GM18951 (cell line): ENCODE measurements around the gene PGS1.

Experiments
- POLR2A ChIP-seq: IDR thresholded peaks from 4 replicates; pipeline ENCODE4 v1.6.1; 2011; ENCODE audit warnings: mild to moderate bottlenecking; ENCODE audit not compliant: insufficient read length, insufficient read depth; ENCODE audit errors: extremely low read depth
- in situ Hi-C: fragments of 300-500 bp; cut with MboI; formaldehyde crosslinking; loops from one replicate; pipeline ENCODE4 v1.12.0; 2022; ENCODE audit warnings: low sequenced_read_pairs, mixed read lengths, inconsistent platforms; ENCODE audit not compliant: unreplicated experiment

The PGS1 gene

GRCh38 chr17:78442648-78443218, 64.3 kb downstream of the PGS1 start:
- no peak for TF ChIP-seq POLR2A
- in situ Hi-C loops: no loop called here

GRCh38 chr17:78444392-78444791, 65.9 kb downstream of the PGS1 start:
- no peak for TF ChIP-seq POLR2A
- in situ Hi-C loops: no loop called here

GRCh38 chr17:78446833-78447232, 68.4 kb downstream of the PGS1 start:
- in situ Hi-C loops: no loop called here
- TF ChIP-seq POLR2A: no peak

- no peak for TF ChIP-seq POLR2A
- in situ Hi-C loops: no loop called here
Observed at GRCh38 chr17:78448356-78448993, 70.0 kb downstream of the PGS1 start.

DNA sequence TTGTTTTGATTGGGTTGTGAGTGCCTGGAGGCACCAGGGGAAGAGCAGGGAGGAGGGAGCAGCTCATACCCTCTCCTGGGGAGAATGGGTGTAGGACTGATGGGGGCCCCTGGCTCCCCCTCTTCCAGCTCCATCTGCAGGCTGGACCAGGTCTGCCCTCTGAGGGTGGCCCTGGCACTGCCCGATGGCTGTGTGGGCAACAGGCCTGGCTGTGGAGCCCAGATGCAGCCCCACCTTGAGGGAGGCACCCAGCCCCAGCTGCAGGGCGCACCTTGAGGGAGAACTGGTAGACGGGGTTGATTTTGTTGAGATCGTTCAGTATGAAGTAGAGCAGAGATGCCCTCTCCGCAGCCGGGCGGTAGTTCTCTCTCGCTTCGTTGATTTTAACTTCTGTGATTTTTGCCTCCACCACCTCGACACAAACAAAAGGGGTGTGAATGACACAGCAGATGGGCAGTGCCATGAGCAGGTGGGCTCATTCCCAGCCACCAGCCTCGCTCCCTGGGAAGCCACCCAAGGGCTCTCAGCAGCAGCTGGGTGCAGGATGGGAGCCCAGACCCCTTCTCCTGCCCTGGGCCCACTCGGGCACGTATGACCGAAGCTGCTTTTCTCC, 71.6 kb downstream of the PGS1 start:
- in situ Hi-C loops: no loop called here
- TF ChIP-seq POLR2A: no peak

- no peak for TF ChIP-seq POLR2A
- in situ Hi-C loops: no loop called here
Observed at GRCh38 chr17:78450696-78451345, 72.4 kb downstream of the PGS1 start.

GRCh38 chr17:78451753-78452152, 73.3 kb downstream of the PGS1 start:
- in situ Hi-C loops: no loop called here
- TF ChIP-seq POLR2A: no peak

GRCh38 chr17:78454346-78454745, 75.9 kb downstream of the PGS1 start:
- in situ Hi-C loops: no loop called here
- no peak for TF ChIP-seq POLR2A

DNA sequence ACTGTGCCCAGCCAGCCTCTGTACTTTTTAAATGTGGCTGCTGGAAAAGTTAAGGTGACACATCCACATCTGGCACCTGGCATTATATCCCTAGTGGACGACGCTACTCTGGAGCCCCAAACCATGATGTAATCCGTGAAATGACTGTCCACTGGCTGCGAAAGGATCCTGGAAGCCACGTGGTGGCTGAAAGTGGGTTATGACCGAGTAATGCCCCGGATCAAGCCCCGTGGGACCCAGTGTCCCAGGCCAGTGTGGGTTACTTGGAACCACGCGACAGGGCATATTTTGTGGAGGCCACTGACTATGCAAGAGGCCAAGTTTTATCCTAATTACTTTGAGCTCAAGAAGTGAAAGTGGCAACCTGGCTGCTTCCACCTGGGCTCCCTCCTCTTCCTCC, 79.6 kb downstream of the PGS1 start:
- in situ Hi-C loops: no loop called here
- no peak for TF ChIP-seq POLR2A

- in situ Hi-C loops: no loop called here
- TF ChIP-seq POLR2A: no peak
Observed at GRCh38 chr17:78458736-78459335, 80.4 kb downstream of the PGS1 start.

- TF ChIP-seq POLR2A: no peak
Observed at GRCh38 chr17:78459696-78460095, 81.2 kb downstream of the PGS1 start.

DNA sequence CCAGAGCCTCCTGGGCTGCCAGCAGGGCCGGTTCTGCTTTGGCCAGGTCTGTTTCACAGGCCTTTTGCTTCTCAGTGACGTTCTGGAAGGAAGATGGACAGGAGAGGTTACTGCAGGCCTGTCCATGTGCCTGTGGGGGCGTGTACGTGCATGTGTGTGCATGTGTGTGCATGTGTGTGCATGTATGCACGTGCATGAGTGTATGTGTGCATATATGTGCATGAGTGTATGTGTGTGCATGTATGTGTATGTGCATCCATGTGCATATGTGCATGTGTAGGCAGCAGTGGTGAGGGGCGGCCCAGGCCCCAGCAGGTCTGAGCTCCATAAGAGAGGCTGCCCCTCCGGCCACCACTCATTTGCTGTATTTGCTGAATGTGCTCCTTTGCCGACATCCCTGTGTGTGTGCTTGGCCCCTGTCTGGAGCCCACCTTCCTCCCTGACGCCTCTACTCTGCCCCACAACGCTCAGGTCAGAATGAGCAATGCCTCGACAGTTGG, 81.8 kb downstream of the PGS1 start:
- no peak for TF ChIP-seq POLR2A
- in situ Hi-C loops: no loop called here

More at GRCh38 chr17:78459696-78460095, 81.2 kb downstream of the PGS1 start:
- in situ Hi-C loops: no loop called here
